HepG2 (cell line): ENCODE measurements around the gene RAD1. TPM values are rescaled to one million over a fixed set of nuclear protein-coding genes. Genes with fewer than 3 reads are reported as not detected.

Source experiments
- BORCS8-MEF2B ChIP-seq: sonication (generic); formaldehyde crosslinking; IDR thresholded peaks from 2 replicates; pipeline ENCODE4 v1.8.0; 2022; ENCODE audit warnings: mild to moderate bottlenecking, missing genetic modification reagents
- BRD4 ChIP-seq: sonication (generic); formaldehyde crosslinking; IDR thresholded peaks from 2 replicates; pipeline ENCODE4 v1.4.0; 2020; ENCODE audit warnings: missing genetic modification reagents
- CHCHD3 ChIP-seq: sonication (generic); formaldehyde crosslinking; IDR thresholded peaks from 2 replicates; pipeline ENCODE4 v1.8.0; 2022; ENCODE audit warnings: mild to moderate bottlenecking, missing genetic modification reagents, moderate library complexity
- ERF ChIP-seq: IDR thresholded peaks from 2 replicates; pipeline ENCODE4 v1.6.1; 2018; ENCODE audit warnings: missing biosample characterization, missing genetic modification reagents
- ETV5 ChIP-seq: IDR thresholded peaks from 2 replicates; pipeline ENCODE4 v1.6.1; 2018; ENCODE audit warnings: missing biosample characterization, missing genetic modification reagents, inconsistent platforms, borderline replicate concordance
- FOXA3 ChIP-seq: IDR thresholded peaks from 2 replicates; pipeline ENCODE4 v1.6.1; 2016; ENCODE audit warnings: missing genetic modification reagents, missing compliant biosample characterization
- HOXD1 ChIP-seq: sonication (generic); formaldehyde crosslinking; IDR thresholded peaks from 2 replicates; pipeline ENCODE4 v1.5.0; 2020; ENCODE audit warnings: missing genetic modification reagents
- IRX3 ChIP-seq: sonication (generic); formaldehyde crosslinking; IDR thresholded peaks from 2 replicates; pipeline ENCODE4 v1.8.1; 2023; ENCODE audit warnings: mild to moderate bottlenecking, low read depth, missing genetic modification reagents, borderline replicate concordance
- KDM6A ChIP-seq: IDR thresholded peaks from 2 replicates; pipeline ENCODE4 v1.6.1; 2016; ENCODE audit warnings: low read depth
- KLF16 ChIP-seq, 2 experiments: sonication (generic) in 1 of 2; formaldehyde crosslinking in 1 of 2; IDR thresholded peaks; 2 replicates each; pipeline versions ENCODE4 v1.6.1 to v1.8.0; 2016 to 2023; ENCODE audit warnings: missing genetic modification reagents in 2 of 2, missing compliant biosample characterization in 1 of 2
- LCORL ChIP-seq, 2 experiments: fragments of 450-650 bp in 1 of 2; sonication (generic) in 1 of 2; formaldehyde crosslinking in 1 of 2; IDR thresholded peaks; 2 replicates each; pipeline versions ENCODE4 v1.5.0 to v1.6.1; 2017 to 2020; ENCODE audit warnings: antibody characterized with exemption in 1 of 2, missing genetic modification reagents in 1 of 2
- MTA1 ChIP-seq: sonication (generic); formaldehyde crosslinking; IDR thresholded peaks from 2 replicates; pipeline ENCODE4 v1.4.0; 2020; ENCODE audit warnings: missing genetic modification reagents, mild to moderate bottlenecking, borderline replicate concordance
- PAF1 ChIP-seq: IDR thresholded peaks from 2 replicates; pipeline ENCODE4 v1.6.1; 2016; ENCODE audit warnings: missing genetic modification reagents, missing compliant biosample characterization
- PATZ1 ChIP-seq: sonication (generic); formaldehyde crosslinking; IDR thresholded peaks from 2 replicates; pipeline ENCODE4 v1.4.0; 2020; ENCODE audit warnings: missing genetic modification reagents
- PHF21A ChIP-seq: sonication (generic); formaldehyde crosslinking; IDR thresholded peaks from 2 replicates; pipeline ENCODE4 v1.5.0; 2020; ENCODE audit warnings: mild to moderate bottlenecking, missing genetic modification reagents
- PHF5A ChIP-seq: IDR thresholded peaks from one replicate; pipeline ENCODE4 v1.6.1; 2018; ENCODE audit warnings: low read depth, missing genetic modification reagents; ENCODE audit not compliant: unreplicated experiment
- POLR2G ChIP-seq: fragments of 200-400 bp; formaldehyde crosslinking; IDR thresholded peaks from 2 replicates; pipeline ENCODE4 v1.6.1; 2018; ENCODE audit warnings: mild to moderate bottlenecking, low read depth, low read length, moderate library complexity
- PTBP1 ChIP-seq: fragments of 200-400 bp; formaldehyde crosslinking; IDR thresholded peaks from 2 replicates; pipeline ENCODE4 v1.6.1; 2018; ENCODE audit warnings: low read length, low read depth; ENCODE audit not compliant: poor library complexity, severe bottlenecking
- SMARCC2 ChIP-seq: fragments of 450-650 bp; IDR thresholded peaks from 2 replicates; pipeline ENCODE4 v1.6.1; 2017; ENCODE audit warnings: antibody characterized with exemption, mild to moderate bottlenecking
- SMYD3 ChIP-seq: sonication (generic); formaldehyde crosslinking; IDR thresholded peaks from 2 replicates; pipeline ENCODE4 v1.8.1; 2023; ENCODE audit warnings: mild to moderate bottlenecking, missing genetic modification reagents
- SOX6 ChIP-seq, 2 experiments: fragments of 450-650 bp in 1 of 2; sonication (generic) in 1 of 2; formaldehyde crosslinking in 1 of 2; IDR thresholded peaks; 2 replicates each; pipeline versions ENCODE4 v1.4.0 to v1.6.1; 2017 to 2020; ENCODE audit warnings: antibody characterized with exemption in 1 of 2, mild to moderate bottlenecking in 1 of 2, missing genetic modification reagents in 1 of 2
- ZKSCAN1 ChIP-seq: fragments of 150-350 bp; IDR thresholded peaks from 2 replicates; pipeline ENCODE4 v1.6.1; 2014; ENCODE audit warnings: low read length
- ZSCAN29 ChIP-seq: sonication (generic); formaldehyde crosslinking; conservative IDR thresholded peaks from 2 replicates; pipeline ENCODE4 v1.4.0; 2020; ENCODE audit warnings: mild to moderate bottlenecking, missing genetic modification reagents
- ZUFSP ChIP-seq: sonication (generic); formaldehyde crosslinking; IDR thresholded peaks from 2 replicates; pipeline ENCODE4 v1.9.0; 2021; ENCODE audit warnings: missing genetic modification reagents, mild to moderate bottlenecking, borderline replicate concordance
- polyA plus RNA-seq, 8 experiments: library from polyadenylated mRNA; depleted of rRNA in 3 of 8; stranded (reverse) in 7 of 8; unstranded in 1 of 8; fragments of >200 nt; fragmentation: Illumina TruSeq in 4 of 8; extraction: Trizol in 4 of 8; gene quantifications; 2 replicates each; pipeline versions ENCODE4 v1.2.1 to v1.2.3, GENCODE V29; 2011 to 2016; ENCODE audit warnings: low read depth in 4 of 8, missing spikeins in 1 of 8, mixed read lengths in 1 of 8; ENCODE audit not compliant: insufficient read depth in 1 of 8
- total RNA-seq, 5 experiments: library from RNA; depleted of rRNA; stranded (reverse); fragments of >200 nt; fragmentation: Illumina TruSeq; extraction: Trizol; gene quantifications; 2 replicates each; pipeline ENCODE4 v1.2.3, GENCODE V29; 2016; ENCODE audit warnings: low read depth in 1 of 5
- TF ChIP-seq, protein P1 (sequence below): sonication (generic); formaldehyde crosslinking; conservative IDR thresholded peaks from 2 replicates; pipeline ENCODE4 v1.4.0; 2020; ENCODE audit warnings: mild to moderate bottlenecking, missing genetic modification reagents, moderate library complexity

Gene RAD1
- total and polyA plus RNA-seq, 2 of the 13 experiments (the other 11 are each of a cell fraction or from before 2014, with no cell fraction given), result 14.7 to 39.1 TPM

GRCh38 chr5:34889394-34889793 lies 25.9 kb downstream of the RAD1 start (continued):
- TF ChIP-seq SMYD3, result peak; percentile 57; the same call in 1 of the 2 replicates
- TF ChIP-seq PHF5A (CRISPR knock-in tag), result no peak
- TF ChIP-seq PHF21A (CRISPR knock-in tag), result peak; percentile 39; the same call in 1 of the 2 replicates
- peak; percentile 81 for TF ChIP-seq KDM6A (CRISPR knock-in tag)
- 0 out of 4 replicates have a peak, but pooled peaks of 1 of the 2 experiments have one; percentile 21 for TF ChIP-seq KLF16 (CRISPR knock-in tag; IDR thresholded peaks at IDR 0.05)
- no peak for TF ChIP-seq ZUFSP
- TF ChIP-seq PAF1 (CRISPR knock-in tag), result no peak
- TF ChIP-seq SOX6 (IDR thresholded peaks at IDR 0.05), result no peak
- TF ChIP-seq SOX6 (CRISPR knock-in tag; IDR thresholded peaks at IDR 0.05), result peak; percentile 73
- TF ChIP-seq PTBP1, result no peak
- no peak for TF ChIP-seq SMARCC2
- TF ChIP-seq PATZ1, result peak; percentile 56
- peak; percentile 82 for TF ChIP-seq FOXA3 (CRISPR knock-in tag)
- no peak for TF ChIP-seq MTA1 (CRISPR knock-in tag)
- no peak for TF ChIP-seq IRX3 (CRISPR knock-in tag)
- no peak for TF ChIP-seq LCORL (IDR thresholded peaks at IDR 0.05)
- TF ChIP-seq LCORL (CRISPR knock-in tag; IDR thresholded peaks at IDR 0.05), result peak; percentile 42; the same call in 1 of the 2 replicates
- 0 out of 2 replicates have a peak, but pooled peaks have one; percentile 30 for TF ChIP-seq ERF
- no peak for TF ChIP-seq ZSCAN29 (CRISPR knock-in tag)
- no peak for TF ChIP-seq POLR2G
- TF ChIP-seq CHCHD3, result no peak
- TF ChIP-seq ZKSCAN1, result no peak
- TF ChIP-seq, protein P1, sequence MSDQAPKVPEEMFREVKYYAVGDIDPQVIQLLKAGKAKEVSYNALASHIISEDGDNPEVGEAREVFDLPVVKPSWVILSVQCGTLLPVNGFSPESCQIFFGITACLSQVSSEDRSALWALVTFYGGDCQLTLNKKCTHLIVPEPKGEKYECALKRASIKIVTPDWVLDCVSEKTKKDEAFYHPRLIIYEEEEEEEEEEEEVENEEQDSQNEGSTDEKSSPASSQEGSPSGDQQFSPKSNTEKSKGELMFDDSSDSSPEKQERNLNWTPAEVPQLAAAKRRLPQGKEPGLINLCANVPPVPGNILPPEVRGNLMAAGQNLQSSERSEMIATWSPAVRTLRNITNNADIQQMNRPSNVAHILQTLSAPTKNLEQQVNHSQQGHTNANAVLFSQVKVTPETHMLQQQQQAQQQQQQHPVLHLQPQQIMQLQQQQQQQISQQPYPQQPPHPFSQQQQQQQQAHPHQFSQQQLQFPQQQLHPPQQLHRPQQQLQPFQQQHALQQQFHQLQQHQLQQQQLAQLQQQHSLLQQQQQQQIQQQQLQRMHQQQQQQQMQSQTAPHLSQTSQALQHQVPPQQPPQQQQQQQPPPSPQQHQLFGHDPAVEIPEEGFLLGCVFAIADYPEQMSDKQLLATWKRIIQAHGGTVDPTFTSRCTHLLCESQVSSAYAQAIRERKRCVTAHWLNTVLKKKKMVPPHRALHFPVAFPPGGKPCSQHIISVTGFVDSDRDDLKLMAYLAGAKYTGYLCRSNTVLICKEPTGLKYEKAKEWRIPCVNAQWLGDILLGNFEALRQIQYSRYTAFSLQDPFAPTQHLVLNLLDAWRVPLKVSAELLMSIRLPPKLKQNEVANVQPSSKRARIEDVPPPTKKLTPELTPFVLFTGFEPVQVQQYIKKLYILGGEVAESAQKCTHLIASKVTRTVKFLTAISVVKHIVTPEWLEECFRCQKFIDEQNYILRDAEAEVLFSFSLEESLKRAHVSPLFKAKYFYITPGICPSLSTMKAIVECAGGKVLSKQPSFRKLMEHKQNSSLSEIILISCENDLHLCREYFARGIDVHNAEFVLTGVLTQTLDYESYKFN, result peak; percentile 94
- peak; percentile 40; the same call in 1 of the 2 replicates for TF ChIP-seq BRD4 (CRISPR knock-in tag)
- no peak for TF ChIP-seq HOXD1 (CRISPR knock-in tag)
- TF ChIP-seq ETV5 (CRISPR knock-in tag), result peak; percentile 90
- no peak for TF ChIP-seq BORCS8-MEF2B (CRISPR knock-in tag)
